GM18951 (cell line): ENCODE results near the gene ZMIZ1.

Experiments
- POLR2A ChIP-seq: IDR thresholded peaks from 4 replicates; pipeline ENCODE4 v1.6.1; 2011; ENCODE audit warnings: mild to moderate bottlenecking; ENCODE audit not compliant: insufficient read length, insufficient read depth; ENCODE audit errors: extremely low read depth
- in situ Hi-C: fragments of 300-500 bp; cut with MboI; formaldehyde crosslinking; loops from one replicate; pipeline ENCODE4 v1.12.0; 2022; ENCODE audit warnings: low sequenced_read_pairs, mixed read lengths, inconsistent platforms; ENCODE audit not compliant: unreplicated experiment

Gene ZMIZ1

DNA sequence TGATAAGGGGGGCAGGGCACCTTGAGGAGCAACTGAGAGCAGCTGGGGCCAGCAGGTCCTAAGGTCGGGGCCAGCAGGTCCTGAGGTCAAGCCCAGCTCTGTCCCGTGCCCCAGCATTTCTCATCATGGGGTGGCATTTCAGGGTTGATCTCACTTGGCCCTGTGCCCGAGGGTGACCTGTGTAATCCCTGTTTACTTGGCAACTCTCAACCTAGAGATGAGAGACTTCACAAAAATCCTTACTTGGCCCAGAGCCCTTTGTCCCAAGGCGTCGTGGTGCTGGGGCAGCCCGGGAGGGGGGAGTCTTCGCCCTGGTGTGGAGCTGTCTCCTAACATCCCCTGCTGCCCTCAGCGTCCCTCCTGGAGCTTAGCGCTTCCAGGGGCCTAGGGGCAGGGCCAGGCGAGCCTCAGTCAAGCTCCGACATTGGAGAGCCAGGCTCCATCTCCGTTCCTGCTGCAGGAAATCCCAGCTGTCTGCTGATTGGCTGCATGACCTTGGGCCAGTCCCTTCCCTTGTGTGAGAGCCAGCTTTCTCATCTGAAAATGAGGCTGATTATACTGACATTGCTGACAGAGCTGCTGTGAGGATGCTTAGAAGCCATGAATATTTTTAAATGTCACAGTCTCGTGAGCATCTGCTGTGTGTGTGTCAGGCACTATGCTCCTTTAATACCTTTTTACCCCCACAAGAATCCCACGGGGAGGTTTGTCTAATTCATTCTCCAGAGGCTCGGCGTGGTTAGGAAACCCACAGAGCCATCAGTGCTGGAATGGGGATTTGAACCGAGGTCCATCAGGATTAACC lies 94.3 kb downstream of the ZMIZ1 start:
- in situ Hi-C loops = no loop called here
- no peak for TF ChIP-seq POLR2A

DNA sequence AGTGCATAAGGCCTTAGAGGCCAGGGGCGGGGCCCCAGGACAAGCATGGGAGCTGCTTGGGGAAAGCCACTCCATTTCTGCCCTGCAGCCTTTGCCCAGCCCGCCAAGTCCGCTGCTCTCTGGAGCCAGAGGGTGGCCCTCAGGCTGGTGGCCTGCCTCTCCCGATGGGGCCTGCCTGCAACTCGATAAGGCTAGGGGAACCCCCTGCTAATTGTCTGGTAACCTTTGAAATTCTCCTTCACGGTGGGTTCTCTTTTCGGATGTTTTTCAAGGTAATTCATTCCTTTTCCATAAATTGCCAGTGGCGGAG lies 94.9 kb downstream of the ZMIZ1 start:
- no peak for TF ChIP-seq POLR2A
- in situ Hi-C loops = no loop called here

DNA sequence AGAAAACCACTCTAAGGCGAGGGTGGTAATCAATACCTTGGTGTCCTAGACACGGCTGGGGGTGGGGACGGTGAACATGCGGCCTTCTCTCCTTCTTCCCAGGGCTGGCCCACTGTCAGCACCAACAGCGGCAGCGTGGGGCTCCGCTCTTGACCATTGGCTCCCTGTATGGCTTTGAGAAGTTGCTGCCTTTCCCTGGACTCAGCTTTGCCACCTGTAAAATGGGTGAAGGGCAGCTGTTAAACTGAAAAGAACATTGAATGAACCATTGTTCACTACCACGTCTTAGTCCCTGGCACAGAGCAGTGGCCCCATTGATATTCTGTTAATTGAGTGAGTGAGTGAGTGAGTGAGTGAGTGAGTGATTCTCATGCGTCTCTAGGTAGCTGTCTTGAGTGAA lies 95.3 kb downstream of the ZMIZ1 start:
- in situ Hi-C loops = no loop called here
- no peak for TF ChIP-seq POLR2A

DNA sequence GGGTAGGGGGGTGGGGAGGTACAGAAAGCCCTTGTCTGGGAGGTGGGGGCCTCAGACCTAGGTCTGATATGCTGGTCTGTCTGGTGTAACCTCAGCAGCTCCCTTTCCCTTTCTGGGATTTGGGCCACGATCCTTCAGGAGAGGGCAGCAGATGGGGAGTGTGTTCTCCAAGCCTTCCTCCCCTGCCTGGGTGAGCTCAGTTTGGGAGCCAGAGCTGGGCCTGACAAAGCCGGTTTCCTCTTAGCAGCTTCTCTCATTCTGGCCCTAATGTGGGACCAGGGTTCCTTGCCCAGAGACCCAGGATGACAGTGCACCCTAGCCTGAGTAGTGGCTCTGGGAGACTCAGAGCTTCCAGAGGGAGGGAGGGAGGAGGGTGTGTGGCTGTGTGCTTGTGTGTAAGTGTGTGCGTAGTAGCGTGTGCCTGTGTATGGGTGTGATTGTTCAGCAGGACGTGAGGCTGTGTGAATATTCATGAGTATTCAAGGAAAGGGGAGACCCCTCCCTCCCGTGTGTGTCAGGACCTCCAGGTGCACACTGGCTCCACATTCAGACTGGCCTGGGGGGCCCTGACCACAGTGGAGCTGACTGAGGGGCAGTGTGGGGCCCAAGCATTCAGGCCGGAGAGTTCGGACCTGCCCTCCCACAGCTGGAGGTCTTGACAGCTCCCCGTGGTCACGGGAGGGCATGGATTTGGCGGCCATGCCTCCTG lies 96.5 kb downstream of the ZMIZ1 start:
- in situ Hi-C loops = no loop called here
- TF ChIP-seq POLR2A = no peak

DNA sequence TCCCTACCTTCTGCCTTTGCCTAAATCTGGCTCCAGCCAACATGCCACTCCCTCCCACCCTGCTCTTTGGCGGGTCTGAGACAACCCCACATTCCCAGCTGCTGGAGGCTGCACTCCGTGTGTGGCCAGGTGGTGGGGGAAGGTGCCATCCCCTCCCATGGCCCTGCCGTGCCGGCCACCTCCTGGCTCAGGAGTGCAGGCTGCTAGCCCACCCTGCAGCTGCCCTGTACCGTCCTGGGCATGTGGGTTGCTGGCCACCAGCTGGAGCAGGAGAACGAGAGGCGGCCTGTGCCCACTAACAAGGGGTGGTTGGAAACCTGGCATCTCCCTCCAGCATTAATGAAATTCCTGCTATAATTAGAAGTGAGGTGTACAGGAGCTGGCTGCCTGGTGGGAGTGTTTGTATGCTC lies 97.6 kb downstream of the ZMIZ1 start:
- in situ Hi-C loops = no loop called here
- TF ChIP-seq POLR2A = no peak

DNA sequence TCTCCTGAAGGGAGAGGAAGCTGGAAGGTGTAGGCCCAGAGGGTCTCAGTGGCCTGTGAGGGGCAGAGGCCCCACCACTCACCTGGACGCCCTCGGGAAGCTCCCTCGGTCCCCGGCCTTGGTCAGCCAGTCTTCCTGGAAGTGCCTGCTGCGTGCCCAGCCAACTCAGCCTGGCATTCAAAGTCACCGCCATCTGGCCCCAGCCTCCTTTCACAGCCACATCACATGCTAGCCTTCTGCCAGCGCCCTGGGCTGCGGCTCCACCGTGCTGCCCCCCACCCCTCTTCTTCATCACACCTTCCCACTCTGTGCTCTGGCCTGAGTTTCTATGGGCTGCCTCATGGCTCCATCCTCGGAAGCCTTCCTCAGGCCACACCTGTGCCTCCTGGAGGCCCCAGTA lies 98.0 kb downstream of the ZMIZ1 start:
- no peak for TF ChIP-seq POLR2A

DNA sequence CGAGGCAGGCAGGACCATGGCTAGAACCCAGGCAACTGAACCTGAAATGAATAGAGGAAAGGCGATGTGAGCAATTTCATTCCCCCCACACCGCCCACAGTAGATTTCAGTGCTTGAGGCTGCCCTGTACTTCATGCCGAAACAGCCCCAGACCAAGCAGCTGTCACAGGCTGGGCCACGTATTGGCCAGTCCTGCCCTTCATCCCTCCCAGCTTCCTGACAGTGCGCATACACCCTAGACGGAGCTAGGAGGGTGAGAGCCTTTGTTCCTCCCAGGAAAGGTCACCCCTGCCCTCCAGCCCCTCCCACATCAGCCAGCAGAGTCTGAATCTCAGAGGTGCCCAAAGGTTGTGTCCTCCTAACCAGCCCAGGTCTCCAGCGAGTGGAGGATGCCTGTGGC lies 98.8 kb downstream of the ZMIZ1 start:
- TF ChIP-seq POLR2A = no peak
- in situ Hi-C loops = no loop called here

More for the DNA sequence above, 98.0 kb downstream of the ZMIZ1 start:
- in situ Hi-C loops = no loop called here

DNA sequence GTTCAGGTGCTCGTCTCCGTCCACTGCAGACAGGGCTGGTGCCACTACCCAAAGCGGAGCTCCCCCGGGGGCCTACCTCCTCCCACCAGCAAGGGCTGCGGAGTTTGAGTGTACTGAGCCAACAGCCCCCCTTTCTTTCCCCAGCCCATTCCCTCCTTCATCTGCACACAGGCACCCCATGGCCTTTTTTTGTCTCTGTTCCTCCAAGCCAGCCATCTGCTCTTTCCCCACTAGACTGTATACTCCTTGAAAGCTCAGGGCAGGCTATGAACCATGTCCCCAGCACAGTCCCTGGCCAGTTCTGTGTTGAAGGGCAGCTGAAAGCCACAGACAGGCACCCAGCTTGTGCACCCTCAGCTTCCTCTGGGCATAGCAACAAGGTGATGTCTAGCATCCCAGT lies 99.4 kb downstream of the ZMIZ1 start:
- in situ Hi-C loops = no loop called here
- no peak for TF ChIP-seq POLR2A

DNA sequence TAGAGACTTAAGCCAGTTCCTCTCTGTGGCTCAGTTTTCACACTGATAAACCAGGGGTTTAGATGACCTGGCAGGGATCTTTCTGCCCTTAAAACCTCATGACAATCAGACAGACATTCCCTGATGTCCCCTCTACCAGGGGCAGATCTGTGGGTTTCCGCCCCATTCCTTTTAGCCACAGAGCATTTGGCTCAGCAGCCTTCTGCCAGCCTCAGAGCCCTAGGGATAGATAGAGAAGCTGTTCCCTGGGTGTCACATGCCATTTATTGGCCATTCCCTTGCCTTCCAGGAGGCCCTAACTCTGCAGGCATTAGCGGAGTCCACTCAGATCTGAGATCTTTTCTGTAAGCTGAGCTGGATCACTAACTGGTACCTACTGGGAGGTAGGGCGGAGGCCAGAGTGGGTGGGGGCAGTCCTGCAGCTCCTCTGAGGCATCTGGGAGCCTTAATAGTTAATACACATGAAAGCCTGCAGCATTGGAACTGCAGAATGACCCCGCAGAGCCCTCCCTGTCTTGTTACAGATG lies 101.5 kb downstream of the ZMIZ1 start:
- no peak for TF ChIP-seq POLR2A
- in situ Hi-C loops = no loop called here

DNA sequence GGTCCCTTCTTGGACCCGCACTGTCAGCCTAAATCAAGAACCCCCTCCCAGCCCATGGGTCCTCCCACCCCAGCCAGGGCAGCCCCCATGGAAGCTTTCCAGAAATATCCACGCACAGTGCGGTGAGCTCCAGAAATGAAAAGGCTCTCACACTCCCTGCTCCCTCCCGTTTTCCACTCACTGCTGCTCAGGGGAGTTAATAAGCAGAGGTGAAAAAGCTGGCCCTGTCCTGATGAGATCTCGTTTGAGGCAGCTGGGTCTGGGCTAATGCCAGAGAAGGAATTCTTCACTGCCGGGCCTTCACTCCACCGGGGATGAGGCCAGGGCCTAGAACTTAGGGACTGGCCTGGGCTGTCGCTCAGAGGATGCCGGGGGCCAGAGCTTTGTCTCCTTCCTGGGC lies 102.2 kb downstream of the ZMIZ1 start:
- in situ Hi-C loops = no loop called here
- no peak for TF ChIP-seq POLR2A

DNA sequence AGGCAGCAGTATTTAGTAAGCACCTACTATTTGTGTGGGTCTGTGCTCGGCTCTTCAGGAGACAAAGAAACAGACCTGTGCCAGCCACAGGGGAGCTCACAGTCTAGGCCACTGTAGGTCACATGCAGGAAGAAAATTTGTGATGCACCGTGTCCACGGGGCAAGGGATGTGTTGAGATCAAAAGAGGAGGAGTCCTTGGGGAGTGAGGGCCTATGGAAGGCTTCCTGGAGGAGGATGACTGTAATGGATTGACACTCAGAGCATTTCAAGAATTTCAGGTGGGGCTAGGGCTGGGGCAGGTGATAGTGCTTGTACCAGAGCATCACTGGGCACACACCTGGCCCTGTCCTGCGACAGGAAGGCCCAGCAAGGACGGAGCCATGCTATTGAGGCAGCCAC lies 102.7 kb downstream of the ZMIZ1 start:
- in situ Hi-C loops = no loop called here
- no peak for TF ChIP-seq POLR2A

DNA sequence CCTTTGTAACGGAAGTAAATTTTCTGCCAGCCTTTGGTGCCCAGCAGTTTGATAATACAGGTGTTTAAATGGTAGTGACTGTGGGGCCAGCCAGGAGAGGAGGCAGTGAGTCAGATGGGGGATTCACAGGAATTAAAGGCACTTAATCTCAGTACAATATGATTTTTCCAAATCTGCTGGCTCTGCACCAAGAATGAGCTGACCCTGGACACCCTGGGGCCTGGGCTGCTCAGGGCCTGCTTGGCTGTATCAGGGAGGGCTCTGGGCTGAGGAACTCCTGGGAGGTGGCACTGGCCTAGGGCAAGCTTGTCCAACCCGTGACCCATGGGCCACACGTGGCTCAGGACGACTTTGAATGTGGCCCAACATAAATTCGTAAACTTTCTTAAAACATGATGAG lies 104.1 kb downstream of the ZMIZ1 start:
- in situ Hi-C loops = no loop called here
- no peak for TF ChIP-seq POLR2A

DNA sequence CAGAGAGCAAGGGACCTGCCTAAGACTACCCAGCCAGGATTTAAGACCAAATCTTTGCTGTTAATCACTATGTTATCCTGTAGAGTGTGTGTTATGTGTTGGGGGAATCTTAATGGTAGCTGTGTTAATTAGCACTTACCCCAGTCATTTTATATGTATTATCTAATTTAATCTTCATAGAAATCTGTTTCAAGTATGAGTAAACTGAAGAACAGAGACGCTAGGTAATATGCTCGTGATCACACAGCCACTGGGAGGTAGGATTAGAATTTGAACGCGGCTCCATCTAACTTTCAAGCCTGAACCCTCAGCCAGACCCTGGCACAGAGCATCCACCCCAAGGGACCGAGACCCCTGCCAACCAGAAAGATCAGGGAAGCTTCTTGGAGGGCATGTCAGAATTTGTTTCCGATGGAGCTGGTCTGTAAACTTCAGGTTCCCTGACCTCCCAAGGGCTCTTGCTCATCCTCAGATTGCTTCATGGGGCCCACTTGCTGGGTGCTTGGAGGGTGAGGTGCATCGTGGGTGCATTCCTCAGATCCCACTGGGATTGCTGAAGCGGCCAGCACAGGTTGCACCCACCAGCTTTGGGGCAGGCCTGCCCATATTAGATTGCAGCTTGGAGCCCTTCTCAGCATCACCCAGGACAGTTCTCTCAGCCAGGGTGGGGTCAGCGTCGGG lies 105.0 kb downstream of the ZMIZ1 start:
- in situ Hi-C loops = no loop called here
- TF ChIP-seq POLR2A = no peak
